HEK293T (cell line): ENCODE results near the gene FHAD1.

ENCODE experiments used
- FOXM1 ChIP-seq: fragments of 450-650 bp; IDR thresholded peaks from 2 replicates; pipeline ENCODE4 v1.6.1; 2017; ENCODE audit warnings: mild to moderate bottlenecking, borderline replicate concordance
- HDGF ChIP-seq: fragments of 450-650 bp; IDR thresholded peaks from 2 replicates; pipeline ENCODE4 v1.6.1; 2017; ENCODE audit warnings: antibody characterized with exemption, borderline replicate concordance
- SP1 ChIP-seq: fragments of 450-650 bp; IDR thresholded peaks from 2 replicates; pipeline ENCODE4 v1.6.1; 2017
- SUZ12 ChIP-seq: fragments of 450-650 bp; IDR thresholded peaks from 2 replicates; pipeline ENCODE4 v1.6.1; 2016; ENCODE audit warnings: mild to moderate bottlenecking

GRCh38 chr1:15255582-15256149 lies 8.6 kb downstream of the FHAD1 start:
- TF ChIP-seq SUZ12, result no peak
- TF ChIP-seq SP1, result no peak
- no peak for TF ChIP-seq HDGF
- TF ChIP-seq FOXM1, result no peak
